ENCODE results near the gene HGFAC. TPM values are rescaled to one million over a fixed set of nuclear protein-coding genes. Genes with fewer than 3 reads are reported as not detected.
A peak's percentile ranks its signal among the peaks of the same experiment; 100 is the strongest.

The HGFAC gene
- total and polyA plus RNA-seq, 2 of the 13 experiments (the other 11 are each of a cell fraction or from before 2014, with no cell fraction given): 8.5 to 63.6 TPM

DNA sequence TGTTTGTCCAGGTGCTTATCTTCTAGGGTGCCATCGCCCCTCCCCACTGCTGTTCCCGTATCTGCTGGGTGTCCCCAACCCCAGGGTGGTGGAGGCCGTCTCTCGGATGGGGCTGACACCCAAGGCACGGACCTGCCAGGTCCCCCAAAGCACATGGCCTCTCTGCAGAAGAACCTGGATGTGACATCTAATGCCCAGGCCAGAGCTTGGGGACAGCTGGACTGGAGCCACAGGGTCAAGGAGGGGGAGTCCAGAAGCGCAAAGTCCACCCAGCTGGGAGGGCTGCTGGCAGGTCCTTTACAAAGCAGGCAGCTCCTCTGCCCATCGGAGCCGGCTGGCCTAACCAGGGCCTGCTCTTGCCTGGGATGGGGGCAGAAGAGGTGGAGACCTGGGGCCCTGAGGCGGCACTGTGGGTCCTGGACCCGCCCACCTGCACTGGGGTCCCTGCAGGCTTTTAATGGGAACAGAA lies 20.6 kb downstream of the HGFAC start (continued):
- TF ChIP-seq KLF12 (CRISPR knock-in tag; IDR thresholded peaks at IDR 0.05; ENCODE audit: borderline replicate concordance) (0 out of 2 replicates have a peak, but pooled peaks have one; percentile 35), ZNF773 (CRISPR knock-in tag; IDR thresholded peaks at IDR 0.05; ENCODE audit: borderline replicate concordance) (no peak)
- TF ChIP-seq, protein P1, sequence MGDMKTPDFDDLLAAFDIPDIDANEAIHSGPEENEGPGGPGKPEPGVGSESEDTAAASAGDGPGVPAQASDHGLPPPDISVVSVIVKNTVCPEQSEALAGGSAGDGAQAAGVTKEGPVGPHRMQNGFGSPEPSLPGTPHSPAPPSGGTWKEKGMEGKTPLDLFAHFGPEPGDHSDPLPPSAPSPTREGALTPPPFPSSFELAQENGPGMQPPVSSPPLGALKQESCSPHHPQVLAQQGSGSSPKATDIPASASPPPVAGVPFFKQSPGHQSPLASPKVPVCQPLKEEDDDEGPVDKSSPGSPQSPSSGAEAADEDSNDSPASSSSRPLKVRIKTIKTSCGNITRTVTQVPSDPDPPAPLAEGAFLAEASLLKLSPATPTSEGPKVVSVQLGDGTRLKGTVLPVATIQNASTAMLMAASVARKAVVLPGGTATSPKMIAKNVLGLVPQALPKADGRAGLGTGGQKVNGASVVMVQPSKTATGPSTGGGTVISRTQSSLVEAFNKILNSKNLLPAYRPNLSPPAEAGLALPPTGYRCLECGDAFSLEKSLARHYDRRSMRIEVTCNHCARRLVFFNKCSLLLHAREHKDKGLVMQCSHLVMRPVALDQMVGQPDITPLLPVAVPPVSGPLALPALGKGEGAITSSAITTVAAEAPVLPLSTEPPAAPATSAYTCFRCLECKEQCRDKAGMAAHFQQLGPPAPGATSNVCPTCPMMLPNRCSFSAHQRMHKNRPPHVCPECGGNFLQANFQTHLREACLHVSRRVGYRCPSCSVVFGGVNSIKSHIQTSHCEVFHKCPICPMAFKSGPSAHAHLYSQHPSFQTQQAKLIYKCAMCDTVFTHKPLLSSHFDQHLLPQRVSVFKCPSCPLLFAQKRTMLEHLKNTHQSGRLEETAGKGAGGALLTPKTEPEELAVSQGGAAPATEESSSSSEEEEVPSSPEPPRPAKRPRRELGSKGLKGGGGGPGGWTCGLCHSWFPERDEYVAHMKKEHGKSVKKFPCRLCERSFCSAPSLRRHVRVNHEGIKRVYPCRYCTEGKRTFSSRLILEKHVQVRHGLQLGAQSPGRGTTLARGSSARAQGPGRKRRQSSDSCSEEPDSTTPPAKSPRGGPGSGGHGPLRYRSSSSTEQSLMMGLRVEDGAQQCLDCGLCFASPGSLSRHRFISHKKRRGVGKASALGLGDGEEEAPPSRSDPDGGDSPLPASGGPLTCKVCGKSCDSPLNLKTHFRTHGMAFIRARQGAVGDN (CRISPR knock-in tag; IDR thresholded peaks at IDR 0.05): peak; percentile 45
- TF ChIP-seq, protein P2, sequence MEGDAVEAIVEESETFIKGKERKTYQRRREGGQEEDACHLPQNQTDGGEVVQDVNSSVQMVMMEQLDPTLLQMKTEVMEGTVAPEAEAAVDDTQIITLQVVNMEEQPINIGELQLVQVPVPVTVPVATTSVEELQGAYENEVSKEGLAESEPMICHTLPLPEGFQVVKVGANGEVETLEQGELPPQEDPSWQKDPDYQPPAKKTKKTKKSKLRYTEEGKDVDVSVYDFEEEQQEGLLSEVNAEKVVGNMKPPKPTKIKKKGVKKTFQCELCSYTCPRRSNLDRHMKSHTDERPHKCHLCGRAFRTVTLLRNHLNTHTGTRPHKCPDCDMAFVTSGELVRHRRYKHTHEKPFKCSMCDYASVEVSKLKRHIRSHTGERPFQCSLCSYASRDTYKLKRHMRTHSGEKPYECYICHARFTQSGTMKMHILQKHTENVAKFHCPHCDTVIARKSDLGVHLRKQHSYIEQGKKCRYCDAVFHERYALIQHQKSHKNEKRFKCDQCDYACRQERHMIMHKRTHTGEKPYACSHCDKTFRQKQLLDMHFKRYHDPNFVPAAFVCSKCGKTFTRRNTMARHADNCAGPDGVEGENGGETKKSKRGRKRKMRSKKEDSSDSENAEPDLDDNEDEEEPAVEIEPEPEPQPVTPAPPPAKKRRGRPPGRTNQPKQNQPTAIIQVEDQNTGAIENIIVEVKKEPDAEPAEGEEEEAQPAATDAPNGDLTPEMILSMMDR (CRISPR knock-in tag; IDR thresholded peaks at IDR 0.05): 0 out of 2 replicates have a peak, but pooled peaks have one; percentile 6

DNA sequence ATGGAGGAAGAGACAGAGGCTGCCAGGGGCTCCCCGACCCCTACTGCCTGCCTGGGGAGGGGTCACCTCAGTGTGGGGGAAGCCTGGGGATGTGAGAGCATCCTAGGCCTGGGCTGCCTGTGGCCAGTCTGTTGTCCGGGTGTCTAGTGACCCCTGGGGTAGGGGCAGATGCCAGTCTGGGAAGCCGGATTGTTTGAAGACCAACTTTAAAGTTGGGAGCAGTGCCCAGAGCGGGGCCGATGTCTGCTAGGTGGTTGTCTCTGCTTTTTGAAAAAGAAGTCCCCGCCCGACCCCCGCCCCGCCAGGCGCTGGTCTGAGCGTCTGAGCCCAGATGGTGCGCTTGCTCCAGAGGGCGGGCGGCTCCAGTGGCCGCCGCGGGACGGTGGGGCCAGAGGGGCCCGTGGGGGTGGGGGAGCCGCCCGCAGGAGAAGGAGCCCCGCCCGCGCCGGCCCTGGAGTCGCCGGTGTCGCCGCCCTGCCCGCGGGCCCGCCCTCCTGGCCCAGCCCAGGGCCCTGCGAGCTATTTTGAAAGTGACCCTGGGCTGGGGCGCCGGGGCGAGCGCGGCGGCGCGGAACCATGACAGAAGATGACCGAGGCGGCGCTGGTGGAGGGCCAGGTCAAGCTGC lies 21.1 kb downstream of the HGFAC start, which contains the start of gene DOK7:
Gene DOK7 (plus strand): TSS at position 517 of the 626 bp plus-strand sequence. CDS start 70 bp downstream, at position 587.
- WGBS (ENCODE audit: low lambda C conversion rate): 5% methylated on average over 4 of the region's 44 CpGs
- BruUV-seq (replicated peaks): no TSS peak
- no peak within 1 kb of the TSS for H2AFZ ChIP-seq (ENCODE audit: low read length)
- TF ChIP-seq FOXA3 (CRISPR knock-in tag; IDR thresholded peaks at IDR 0.05) (no peak), MAZ (IDR thresholded peaks at IDR 0.05; ENCODE audit: borderline replicate concordance, low read depth, low read length) (no peak), MAZ (CRISPR knock-in tag; IDR thresholded peaks at IDR 0.05; ENCODE audit: low read depth) (0 out of 2 replicates have a peak, but pooled peaks have one; percentile 21), EED (CRISPR knock-in tag; IDR thresholded peaks at IDR 0.05) (0 out of 2 replicates have a peak, but pooled peaks have one; percentile 5), HNRNPLL (IDR thresholded peaks at IDR 0.05; ENCODE audit: low read depth, low read length, poor library complexity, severe bottlenecking) (peak; percentile 18), ZFY (CRISPR knock-in tag; IDR thresholded peaks at IDR 0.05) (0 out of 2 replicates have a peak, but pooled peaks have one; percentile 9), ZNF841 (CRISPR knock-in tag; IDR thresholded peaks at IDR 0.05; ENCODE audit: borderline replicate concordance) (no peak)
- no peak within 1 kb of the TSS for H3K27ac ChIP-seq (ENCODE audit: extremely low read length, insufficient read depth, low read length)
- ChIA-PET POLR2A (interaction anchor here (1.0 kb wide), 1 partner anchor 18 kb away, joined by 4 read pairs; no protein-coding TSS in a partner anchor), CTCF (ENCODE audit: low intra/inter-chr PET ratio, low total read pairs) (no interaction called here)
- no peaks in the 10 kb centered on the region for H3K9me3 ChIP-seq (ENCODE audit: low read length)
- peaks cover 20 to 63% of the 10 kb centered on the region in 2 experiments for H3K27me3 ChIP-seq (ENCODE audit: control insufficient read depth in 1 of 2, insufficient read depth in 2 of 2, low read length in 2 of 2)
- no peaks in the 10 kb centered on the region for H3K79me2 ChIP-seq (ENCODE audit: insufficient read depth, low read length)
- peak within 1 kb of the TSS; percentile 65 for H3K4me2 ChIP-seq (ENCODE audit: low read depth, low read length)
- H3K4me1 ChIP-seq (ENCODE audit: insufficient read depth, low read length): peaks cover 23% of the 10 kb centered on the region
- H3K36me3 ChIP-seq (replicated peaks in 1 of 2; ENCODE audit: control insufficient read depth in 1 of 2, insufficient read depth in 2 of 2, low read length in 2 of 2): no peaks in the 10 kb centered on the region
- H3K9ac ChIP-seq (ENCODE audit: insufficient read depth, low read depth, low read length): no peak within 1 kb of the TSS
- FAIRE-seq: no peak
- in situ Hi-C loops (cut with HindIII; ENCODE audit: extremely low pct_ligation_motif_present, low pct_unique_long_range_greater_than_20kb): no loop called here
- peak; percentile 27 for ATAC-seq
- DNase-seq (ENCODE audit: low spot score): no peak
- intact Hi-C loops (cut with micrococcal nuclease; ENCODE audit: unreplicated experiment): no loop called here
- H3K4me3 ChIP-seq (replicated peaks in 1 of 3; ENCODE audit: insufficient read depth in 1 of 3, low read depth in 2 of 3, low read length in 3 of 3): peak within 1 kb of the TSS; percentile 32 to 55 (median 50); a peak in 5 of 6 replicates
- no peaks in the 10 kb centered on the region for H4K20me1 ChIP-seq (ENCODE audit: insufficient read depth, low read length)

Data from HepG2 (cell line).